ENCODE results near the gene SIRPB2. TPM values are rescaled to one million over a fixed set of nuclear protein-coding genes. Genes with fewer than 3 reads are reported as not detected.

Gene SIRPB2
- total and polyA plus RNA-seq, 2 of the 8 experiments (the other 6 are each of a cell fraction or from before 2014, with no cell fraction given) = 0.28 TPM; not detected in 1

GRCh38 chr20:1468117-1468624 is 23.0 kb downstream of the SIRPB2 start:
- Histone ChIP-seq H3K18ac (ENCODE audit: extremely low read depth, low read length) (no peak overlapping the region), H3K4me2 (ENCODE audit: insufficient read depth in 1 of 2, low read depth in 2 of 2, low read length in 2 of 2) (no peak overlapping the region), H2AFZ (ENCODE audit: low read length) (0 out of 2 replicates have a peak overlapping the region, but pooled peaks have one; percentile 93), H3K4me1 (replicated peaks in 1 of 4; ENCODE audit: control insufficient read depth in 3 of 4, insufficient read depth in 4 of 4, low read length in 3 of 4) (peaks cover 3 to 16% (median 6%) of the 10 kb centered on the region in 4 experiments; a peak in 6 of 7 replicates), H4K20me1 (replicated peaks in 1 of 2; ENCODE audit: control insufficient read depth in 1 of 2, insufficient read depth in 2 of 2, low read length in 2 of 2) (peaks cover 2 to 9% of the 10 kb centered on the region in 2 experiments), H3K9ac (replicated peaks in 1 of 4; ENCODE audit: extremely low read depth in 1 of 4, low read depth in 3 of 4, low read length in 3 of 4) (no peak overlapping the region; a peak in 1 of 7 replicates), H2AK5ac (ENCODE audit: low read depth, low read length) (no peak overlapping the region), H4K5ac (ENCODE audit: insufficient read length, low read depth, low read length) (no peak overlapping the region), H3K14ac (ENCODE audit: insufficient read length) (no peak overlapping the region), H4K8ac (ENCODE audit: extremely low read depth, insufficient read depth, low read length) (no peak overlapping the region; the same call in 1 of the 2 replicates), H3K27ac (ENCODE audit: low read depth, low read length) (no peak overlapping the region), H3K23me2 (ENCODE audit: low read depth, low read length) (peaks cover 6% of the 10 kb centered on the region), H4K91ac (replicated peaks; ENCODE audit: insufficient read length, low read length) (no peak overlapping the region), H3K36me3 (ENCODE audit: control insufficient read depth in 2 of 4, insufficient read depth in 4 of 4, low read length in 3 of 4) (peaks cover 2 to 5% (median 3%) of the 10 kb centered on the region in 4 experiments; a peak in 5 of 8 replicates), H2BK5ac (ENCODE audit: low read depth, low read length) (no peak overlapping the region), H3K56ac (replicated peaks; ENCODE audit: insufficient read length, low read depth, low read length) (no peak overlapping the region), H2BK12ac (ENCODE audit: low read depth, low read length) (no peak overlapping the region), H3K4me3 (ENCODE audit: extremely low read depth in 1 of 4, insufficient read depth in 2 of 4, low read depth in 3 of 4, low read length in 4 of 4) (no peak overlapping the region), H3K23ac (ENCODE audit: insufficient read length) (no peak overlapping the region), H3K4ac (replicated peaks; ENCODE audit: insufficient read length, low read depth, low read length) (no peak overlapping the region), H3K79me2 (ENCODE audit: control insufficient read depth in 1 of 2, insufficient read depth in 2 of 2, low read length in 2 of 2) (peaks cover 9 to 32% of the 10 kb centered on the region in 2 experiments; a peak in 3 of 4 replicates), H3K9me3 (ENCODE audit: insufficient read depth in 2 of 2, low read depth in 1 of 2, low read length in 1 of 2) (no peaks in the 10 kb centered on the region), H3K27me3 (replicated peaks in 1 of 4; ENCODE audit: control insufficient read depth in 3 of 4, extremely low read depth in 1 of 4, insufficient read depth in 3 of 4, low read length in 3 of 4) (no peaks in the 10 kb centered on the region), H2BK20ac (ENCODE audit: low read length) (0 out of 2 replicates have a peak overlapping the region, but pooled peaks have one; percentile 34), H3K79me1 (ENCODE audit: low read depth, low read length) (peaks cover 11% of the 10 kb centered on the region), H2BK15ac (ENCODE audit: low read length) (peak overlapping the region; percentile 89; the same call in 1 of the 2 replicates), H2BK120ac (replicated peaks; ENCODE audit: low read depth, low read length) (no peak overlapping the region)
- CTCF ChIA-PET (ENCODE audit: partially characterized antibody) = interaction anchor here (0.6 to 5.3 kb wide), 25 partner anchors 9 to 492 kb away, joined by 3 to 63 read pairs (median 5); partner anchors contain the start of gene FKBP1A
- POLR2A ChIA-PET (ENCODE audit: partially characterized antibody) = interaction anchor here (1.3 to 2.1 kb wide), 3 partner anchors 30 to 155 kb away, joined by 4 to 7 read pairs (median 4); no protein-coding TSS in a partner anchor
- DNase-seq (ENCODE audit: low read depth in 1 of 2, low spot score in 2 of 2) (peak in 1 of 2 experiments; percentile 17), FAIRE-seq (no peak)
- WGBS, 2 experiments (ENCODE audit: extremely low coverage in 1 of 2, insufficient coverage in 1 of 2, insufficient read length in 1 of 2, insufficient replicate concordance in 2 of 2, low coverage in 1 of 2, low lambda C conversion rate in 2 of 2, missing lambda C conversion rate in 1 of 2) = 88% methylated on average over 7 of the region's 7 CpGs; no CpG with 5 or more reads in 1 of the 2 experiments
- TF ChIP-seq TAF7 (optimal IDR thresholded peaks at IDR 0.05; ENCODE audit: borderline replicate concordance, low read depth, low read length) (no peak), YY1 (IDR thresholded peaks at IDR 0.05; ENCODE audit: low read depth, low read length) (no peak), EZH2 (IDR thresholded peaks at IDR 0.05; ENCODE audit: low read depth, low read length, severe bottlenecking) (no peak), RAD21 (IDR thresholded peaks at IDR 0.05 in 1 of 2, conservative IDR thresholded peaks at IDR 0.05 in 1 of 2; ENCODE audit: low read depth in 2 of 2, low read length in 2 of 2) (no peak), KDM4A (IDR thresholded peaks at IDR 0.05; ENCODE audit: low read depth, low read length, severe bottlenecking) (no peak), SAP30 (IDR thresholded peaks at IDR 0.05; ENCODE audit: insufficient read depth, insufficient replicate concordance, low read length) (no peak), CEBPB (IDR thresholded peaks at IDR 0.05; ENCODE audit: low read depth, low read length) (no peak), ZNF274 (IDR thresholded peaks at IDR 0.05; ENCODE audit: borderline replicate concordance, extremely low read depth, low read length) (no peak), SIRT6 (IDR thresholded peaks at IDR 0.05; ENCODE audit: low read length) (no peak), TEAD4 (IDR thresholded peaks at IDR 0.05; ENCODE audit: low read depth, low read length) (no peak), SRF (IDR thresholded peaks at IDR 0.05; ENCODE audit: low read depth, low read length) (no peak), ATF3 (IDR thresholded peaks at IDR 0.05; ENCODE audit: insufficient read depth, low read depth, low read length) (no peak)

Measured in H1 (cell line).